GM18499 (cell line): ENCODE data around the gene TRMU.
"Not testable (repeated sequence)": the region's sequence is repeated elsewhere in the genome, so short reads cannot be mapped to it uniquely, and the experiment has no call there.

Experiments used
- ATAC-seq: cut with Tn5 transposase; IDR thresholded peaks from one replicate; pipeline ENCODE4 v1.9.1; 2021; ENCODE audit warnings: moderate number of reproducible peaks; ENCODE audit not compliant: insufficient read depth, unreplicated experiment

Gene TRMU

GRCh38 chr22:46403880-46404279, 68.4 kb downstream of the TRMU start:
- ATAC-seq = not testable (repeated sequence)

GRCh38 chr22:46405901-46406300, 70.4 kb downstream of the TRMU start:
- ATAC-seq = no peak

GRCh38 chr22:46406349-46406748, 70.8 kb downstream of the TRMU start:
- no peak for ATAC-seq

GRCh38 chr22:46406791-46407190, 71.3 kb downstream of the TRMU start:
- ATAC-seq = no peak
